ENCODE results near the gene VWA3A. TPM values are rescaled to one million over a fixed set of nuclear protein-coding genes. Genes with fewer than 3 reads are reported as not detected.

VWA3A gene
- total and polyA plus RNA-seq, 2 donors (not counting 3 experiments of a cell fraction or from before 2014, with no cell fraction given) = 0.12 to 0.84 TPM

- dilution Hi-C loops (cut with MboI; ENCODE audit: extremely low pct_ligation_motif_present, low sequenced_read_pairs) = no loop called here
Measured at GRCh38 chr16:22181426-22181825, 89.1 kb downstream of the VWA3A start.

More at GRCh38 chr16:22181426-22181825, 89.1 kb downstream of the VWA3A start:
- no peaks in the 10 kb centered on the region for H3K4me1 ChIP-seq (ENCODE audit: control insufficient read depth, extremely low read depth, insufficient read depth, low read length)
- DNase-seq (ENCODE audit: low read depth, low spot score) (no peak), FAIRE-seq (no peak)
- no peaks in the 10 kb centered on the region for H3K36me3 ChIP-seq (ENCODE audit: control insufficient read depth in 2 of 2, extremely low read depth in 1 of 2, insufficient read depth in 2 of 2, low read length in 2 of 2)
- ChIA-PET POLR2A (no interaction called here), CTCF (no interaction called here)
- H3K9ac ChIP-seq (replicated peaks; ENCODE audit: extremely low read depth, insufficient read depth, low read length) = no peak overlapping the region
- H2AFZ ChIP-seq (ENCODE audit: low read depth, low read length) = no peak overlapping the region
- no peaks in the 10 kb centered on the region for H3K79me2 ChIP-seq (ENCODE audit: control insufficient read depth, insufficient read depth, low read length)
- H4K20me1 ChIP-seq (replicated peaks; ENCODE audit: control insufficient read depth, extremely low read depth, insufficient read depth, low read length) = no peaks in the 10 kb centered on the region
- H3K4me3 ChIP-seq (replicated peaks in 1 of 3; ENCODE audit: insufficient read depth in 1 of 3, low read depth in 1 of 3, low read length in 3 of 3) = no peak overlapping the region
- no peaks in the 10 kb centered on the region for H3K9me1 ChIP-seq (replicated peaks; ENCODE audit: control insufficient read depth, extremely low read depth, insufficient read depth, low read length)
- BruUV-seq (replicated peaks) = no TSS peak
- no peaks in the 10 kb centered on the region for H3K9me3 ChIP-seq (replicated peaks; ENCODE audit: control insufficient read depth, insufficient read depth, low read length)
- no peaks in the 10 kb centered on the region for H3K27me3 ChIP-seq (ENCODE audit: control insufficient read depth in 2 of 2, insufficient read depth in 2 of 2, low read length in 2 of 2)
- no peak overlapping the region for H3K4me2 ChIP-seq (ENCODE audit: insufficient read depth, low read length)
- H3K27ac ChIP-seq (ENCODE audit: insufficient read depth, low read depth, low read length) = no peak overlapping the region
- intact Hi-C loops (cut with micrococcal nuclease) = no loop called here
- TF ChIP-seq MAX (IDR thresholded peaks at IDR 0.05; ENCODE audit: insufficient read depth, insufficient read length) (no peak), POLR2AphosphoS5 (IDR thresholded peaks at IDR 0.05; ENCODE audit: insufficient read depth, low read depth, low read length) (no peak), EZH2 (IDR thresholded peaks at IDR 0.05; ENCODE audit: borderline replicate concordance, low read depth, low read length, severe bottlenecking) (no peak), GATA2 (IDR thresholded peaks at IDR 0.05; ENCODE audit: insufficient read depth, insufficient read length, low read depth, low read length) (no peak), FOS (IDR thresholded peaks at IDR 0.05; ENCODE audit: borderline replicate concordance, insufficient read depth, low read length) (no peak), CTCF (IDR thresholded peaks at IDR 0.05; ENCODE audit: extremely low read depth in 1 of 2, insufficient read depth in 1 of 2, low read depth in 1 of 2, low read length in 2 of 2) (no peak), MYC (IDR thresholded peaks at IDR 0.05; ENCODE audit: low read depth, low read length) (no peak), POLR2A (IDR thresholded peaks at IDR 0.05; ENCODE audit: low read depth, low read length) (no peak), JUN (IDR thresholded peaks at IDR 0.05; ENCODE audit: borderline replicate concordance, insufficient read depth, insufficient read length, low read depth) (no peak)

Data from endothelial cell of umbilical vein (primary cell).